PC-9 (cell line): ENCODE measurements around the gene ITFG1. TPM values are rescaled to one million over a fixed set of nuclear protein-coding genes. Genes with fewer than 3 reads are reported as not detected.

Experiments used
- Bru-seq: library from RNA; stranded (reverse); fragments of 400-500 nt; gene quantifications from one replicate; lab custom pipeline; 2021; lab: Mats Ljungman, UMichigan
- BruChase-seq, 2 experiments: library from RNA; stranded (reverse); fragments of 400-500 nt; gene quantifications; one replicate each; lab custom pipeline; 2021; lab: Mats Ljungman, UMichigan
- BruUV-seq: library from RNA; stranded (reverse); fragments of 400-500 nt; replicated peaks from 2 replicates; lab custom pipeline; 2021; lab: Mats Ljungman, UMichigan
- CTCF ChIA-PET: fragments of 300-600 bp; sonication (Branson Sonifier 250); formaldehyde crosslinking; loops from one replicate; lab custom pipeline; 2022; ENCODE audit warnings: antibody characterized with exemption; lab: Charles Lee
- POLR2A ChIA-PET: fragments of 300-600 bp; sonication (Branson Sonifier 250); formaldehyde crosslinking; loops from one replicate; lab custom pipeline; 2022; ENCODE audit warnings: antibody characterized with exemption; ENCODE audit not compliant: unreplicated experiment; lab: Charles Lee
- DNase-seq, 2 experiments: peaks; one replicate each; pipeline versions ENCODE4 v3.0.0 to v3.0.0-alpha.2; 2015 to 2022; ENCODE audit warnings: mixed read lengths in 1 of 2
- H2AFZ ChIP-seq: fragments of 200-600 bp; sonication (generic); 2 replicates; pipeline ENCODE4 v1.8.1; 2017; ENCODE audit warnings: antibody characterized with exemption
- H3F3A ChIP-seq: fragments of 200-600 bp; sonication (generic); 2 replicates; pipeline ENCODE4 v1.8.1; 2017; ENCODE audit warnings: antibody characterized with exemption, mild to moderate bottlenecking, low read depth; ENCODE audit not compliant: insufficient read depth
- H3K27ac ChIP-seq: fragments of 200-600 bp; sonication (generic); 2 replicates; pipeline ENCODE4 v1.6.1; 2016; ENCODE audit warnings: mixed run types
- H3K27me3 ChIP-seq: fragments of 200-600 bp; sonication (generic); 2 replicates; pipeline ENCODE4 v1.6.1; 2016; ENCODE audit warnings: low read depth, mixed run types; ENCODE audit not compliant: insufficient read depth
- H3K36me3 ChIP-seq: fragments of 200-600 bp; sonication (generic); 2 replicates; pipeline ENCODE4 v1.6.1; 2016; ENCODE audit warnings: low read depth, mixed run types
- H3K4me1 ChIP-seq: fragments of 200-600 bp; sonication (generic); replicated peaks from 2 replicates; pipeline ENCODE4 v1.6.1; 2016; ENCODE audit warnings: mixed run types; ENCODE audit not compliant: insufficient read depth
- H3K4me2 ChIP-seq: fragments of 200-600 bp; sonication (generic); 2 replicates; pipeline ENCODE4 v1.6.1; 2017; ENCODE audit warnings: mixed run types
- H3K4me3 ChIP-seq: fragments of 200-600 bp; sonication (generic); 2 replicates; pipeline ENCODE4 v1.6.1; 2016; ENCODE audit warnings: mixed run types
- H3K79me2 ChIP-seq: fragments of 200-600 bp; sonication (generic); 2 replicates; pipeline ENCODE4 v1.6.1; 2017; ENCODE audit warnings: low read depth, mixed run types
- H3K9me2 ChIP-seq: fragments of 200-600 bp; sonication (generic); 2 replicates; pipeline ENCODE4 v1.8.1; 2017; ENCODE audit warnings: mild to moderate bottlenecking; ENCODE audit not compliant: insufficient read depth
- H3K9me3 ChIP-seq: fragments of 200-600 bp; sonication (generic); 2 replicates; pipeline ENCODE4 v1.8.1; 2016; ENCODE audit warnings: low read depth; ENCODE audit not compliant: insufficient read depth
- H4K20me1 ChIP-seq: fragments of 200-600 bp; sonication (generic); 2 replicates; pipeline ENCODE4 v1.8.1; 2017; ENCODE audit not compliant: insufficient read depth
- CTCF ChIP-seq: fragments of 200-600 bp; sonication (generic); conservative IDR thresholded peaks from 2 replicates; pipeline ENCODE4 v1.6.1; 2017; ENCODE audit warnings: mixed run types, antibody characterized with exemption, mild to moderate bottlenecking, moderate library complexity
- EZH2 ChIP-seq: fragments of 200-600 bp; sonication (generic); IDR thresholded peaks from 2 replicates; pipeline ENCODE4 v1.8.0; 2017; ENCODE audit warnings: antibody characterized with exemption, low read depth
- intact Hi-C: fragments of 100-400 bp; cut with micrococcal nuclease; formaldehyde crosslinking; loops from one replicate; pipeline ENCODE4 v1.10.0; 2022; ENCODE audit not compliant: unreplicated experiment
- long read RNA-seq: library from polyadenylated mRNA; stranded (forward); transcript quantifications from one replicate; pipeline ENCODE4 v2.0.0, GENCODE V29; 2022
- total RNA-seq: library from RNA; stranded (reverse); gene quantifications from 2 replicates; pipeline ENCODE4 v1.2.3, GENCODE V29; 2021

Gene ITFG1
- total RNA-seq: 27.7 and 33.0 TPM in 2 replicates
- percentile 77 among the genes with signal in this experiment for Bru-seq, nascent RNA
- percentile 75 among the genes with signal in this experiment for BruChase-seq, experiment 1, labeled RNA remaining after a 2-hour chase
- BruChase-seq, experiment 2, labeled RNA remaining after a 6-hour chase: percentile 59 among the genes with signal in this experiment
- long read RNA-seq, transcript ITFG1-201 (18 exons, 3,400 nt): major isoform, 125 of 160 reads
- long read RNA-seq, partial matches to known transcripts: 1 of 160 reads
- long read RNA-seq, other reads (novel, unspliced or antisense): 34 of 160 reads

- no TSS peak for BruUV-seq
- peak; percentile 80 to 91 for DNase-seq
- Histone ChIP-seq H3K4me3 (peak within 1 kb of the TSS; percentile 75), H3K4me2 (peak within 1 kb of the TSS; percentile 87), H3K9me2 (no peaks in the 10 kb centered on the region), H3K9me3 (no peaks in the 10 kb centered on the region), H4K20me1 (no peaks in the 10 kb centered on the region), H2AFZ (peak within 1 kb of the TSS; percentile 91), H3F3A (peaks cover 16% of the 10 kb centered on the region), H3K79me2 (peaks cover 57% of the 10 kb centered on the region), H3K36me3 (peaks cover 22% of the 10 kb centered on the region), H3K27ac (peak within 1 kb of the TSS; percentile 94), H3K27me3 (no peaks in the 10 kb centered on the region), H3K4me1 (peaks cover 27% of the 10 kb centered on the region)
- ChIA-PET CTCF (interaction anchor here (1.3 kb wide), 1 partner anchor 423 kb away, joined by 3 read pairs; no protein-coding TSS in a partner anchor), POLR2A (interaction anchor here (0.6 to 1.0 kb wide), 4 partner anchors 60 to 666 kb away, joined by 3 to 6 read pairs (median 4); no protein-coding TSS in a partner anchor)
- TF ChIP-seq CTCF (no peak), EZH2 (no peak)
- intact Hi-C loops: loop anchor here (5.0 to 10.0 kb wide), 5 partner anchors 111 to 696 kb away; partner anchors contain the start of genes ABCC12 and NETO2
These were observed at the start of gene ITFG1, which contains the start of gene PHKB for GRCh38 chr16:47460711-47461597. Gene ITFG1, minus strand, starts transcription at chr16:47461063. Its CDS starts 18 bp downstream, at chr16:47461045. Gene PHKB, plus strand, starts transcription at chr16:47461331. Its CDS starts 20 bp downstream, at chr16:47461351.

- no peaks in the 10 kb centered on the region for H3K4me1 ChIP-seq
- TF ChIP-seq EZH2 (no peak), CTCF (no peak)
- no peak overlapping the region for H3K4me2 ChIP-seq
- H3K36me3 ChIP-seq: peaks cover 5% of the 10 kb centered on the region; the same call in 1 of the 2 replicates
- POLR2A ChIA-PET: no interaction called here
- H3K27me3 ChIP-seq: no peaks in the 10 kb centered on the region
- no peaks in the 10 kb centered on the region for H3F3A ChIP-seq
- no peak overlapping the region for H3K4me3 ChIP-seq
- H3K79me2 ChIP-seq: no peaks in the 10 kb centered on the region
- no TSS peak for BruUV-seq
- H3K9me3 ChIP-seq: no peaks in the 10 kb centered on the region
- no peaks in the 10 kb centered on the region for H4K20me1 ChIP-seq
- H2AFZ ChIP-seq: no peak overlapping the region
- CTCF ChIA-PET: no interaction called here
- H3K27ac ChIP-seq: no peak overlapping the region
- DNase-seq: no peak
- H3K9me2 ChIP-seq: no peaks in the 10 kb centered on the region
- intact Hi-C loops: no loop called here
These were observed 46.8 kb upstream of the ITFG1 start for GRCh38 chr16:47507701-47508100.

GRCh38 chr16:47506800-47507199 lies 45.9 kb upstream of the ITFG1 start:
- Histone ChIP-seq H4K20me1 (no peaks in the 10 kb centered on the region), H3K27ac (no peak overlapping the region), H3F3A (no peaks in the 10 kb centered on the region), H3K36me3 (peaks cover 5% of the 10 kb centered on the region; the same call in 1 of the 2 replicates), H3K9me3 (no peaks in the 10 kb centered on the region), H3K4me2 (no peak overlapping the region), H3K9me2 (no peaks in the 10 kb centered on the region), H3K79me2 (no peaks in the 10 kb centered on the region), H3K27me3 (no peaks in the 10 kb centered on the region), H3K4me3 (no peak overlapping the region), H3K4me1 (no peaks in the 10 kb centered on the region), H2AFZ (no peak overlapping the region)
- intact Hi-C loops: no loop called here
- no TSS peak for BruUV-seq
- TF ChIP-seq CTCF (no peak), EZH2 (no peak)
- CTCF ChIA-PET: interaction anchor here (0.7 kb wide), 1 partner anchor 660 kb away, joined by 3 read pairs; no protein-coding TSS in a partner anchor
- DNase-seq: no peak
- POLR2A ChIA-PET: interaction anchor here (0.6 kb wide), 1 partner anchor 177 kb away, joined by 3 read pairs; no protein-coding TSS in a partner anchor
